Pancreas (tissue), 10 donors: ENCODE results near the gene BRME1. TPM values are rescaled to one million over a fixed set of nuclear protein-coding genes. Genes with fewer than 3 reads are reported as not detected.

Experiments
- ATAC-seq, 4 donors: fragments of 200-7000 bp; cut with Tn5 transposase; one replicate each; pipeline versions ENCODE4 v1.8.0 to v1.9.1; 2020; ENCODE audit warnings: mild to moderate bottlenecking in 4 of 4, moderate library complexity in 4 of 4
- DNase-seq, 6 donors: peaks; one replicate each; pipeline ENCODE4 v3.0.0-alpha.2; 2020
- FAIRE-seq: peaks from 2 replicates; lab custom pipeline; 2012; peaks lifted over from hg19 to GRCh38; lab: Jason Lieb, UNC
- H3K27ac ChIP-seq, 4 donors: fragments of 200-600 bp; sonication (generic); 1 replicate in 3 of 4; 2 replicates in 1 of 4; pipeline versions ENCODE4 v1.5.0 to v1.8.0; 2020
- H3K27me3 ChIP-seq, 4 donors: fragments of 200-600 bp; one replicate each; pipeline ENCODE4 v1.8.0; 2021
- H3K36me3 ChIP-seq, 3 donors: fragments of 200-600 bp; sonication (generic) in 1 of 3; one replicate each; pipeline versions ENCODE4 v1.5.0 to v1.8.0; 2020 to 2021
- H3K4me1 ChIP-seq, 3 donors: fragments of 200-600 bp; one replicate each; pipeline ENCODE4 v1.8.0; 2021
- H3K4me3 ChIP-seq, 4 donors: fragments of 200-600 bp; sonication (generic) in 2 of 4; one replicate each; pipeline versions ENCODE4 v1.5.0 to v1.8.0; 2020 to 2021
- H3K9me3 ChIP-seq, 4 donors: fragments of 200-600 bp; one replicate each; pipeline ENCODE4 v1.8.0; 2021
- WGBS, 2 donors: extraction: QIAGEN DNeasy Blood & Tissue Kit; methylation state at CpG; one replicate each; pipeline ENCODE4 v1.1.7; 2013; 5-methylcytosine and 5-hydroxymethylcytosine counted together
- intact Hi-C, 3 donors: fragments of 100-400 bp; cut with DNase I; formaldehyde crosslinking; loops; one replicate each; pipeline versions ENCODE4 v1.11.1 to v1.14.2; 2022
- polyA plus RNA-seq, 2 donors: library from polyadenylated mRNA; stranded (reverse); fragments of 200-250 nt; gene quantifications; one replicate each; pipeline ENCODE4 v1.2.3, GENCODE V29; 2013
- total RNA-seq, 6 donors: library from RNA; stranded (reverse); fragmentation: NEBNext Ultra II Directional in 4 of 6; extraction: Animal tissue kit (Norgen Biotek cat#: 25700) in 4 of 6; gene quantifications; one replicate each; pipeline versions ENCODE4 v1.2.1 to v1.2.4, GENCODE V29; 2021 to 2023
- TF ChIP-seq, protein P1 (sequence below), 4 donors: fragments of 200-600 bp; sonication (generic) in 3 of 4; IDR thresholded peaks; one replicate each; pipeline versions ENCODE4 v1.5.0 to v1.8.0; 2021; ENCODE audit warnings: antibody characterized with exemption in 4 of 4
- donor health status: healthy with polysubstance abuse.
- donor health status: DM: no; HTN: no; CAD: no; lungs with moderate emphysema.
- donor health status: DM: no; HTN: no; CAD: no.
- donor health status: control.
- donor health status: control.
- donor health status: Bipolar disorder and iron deficiency.
- donor health status: DM: yes; HTN: yes; CAD: no.
- donor health status: DM: no; HTN: no; CAD: no.
- donor health status: DM: no; HTN: no; CAD: no.
- donor health status: DM: yes; HTN: yes; CAD: no.

BRME1 gene
- total and polyA plus RNA-seq, 8 donors = 2.6 to 15.3 (median 4.3) TPM

DNA sequence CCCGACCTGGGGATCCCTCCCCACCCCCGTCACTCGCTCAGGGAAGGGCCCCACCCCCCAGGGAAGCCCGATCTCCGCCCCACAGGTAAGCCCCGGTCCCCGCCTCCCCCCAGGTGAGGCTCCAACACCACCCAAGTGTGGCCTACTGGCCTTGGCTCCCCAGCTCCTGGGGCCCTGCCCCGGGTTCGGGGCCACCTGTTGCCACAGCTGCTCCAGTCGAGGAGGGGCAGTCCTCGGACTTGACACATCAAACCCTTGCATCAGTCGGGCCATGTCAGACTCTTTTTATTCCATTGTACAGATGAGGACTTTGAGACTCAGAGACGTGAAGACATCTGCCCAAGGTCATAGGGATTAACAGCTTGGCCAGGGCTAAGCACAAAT is 596 bp upstream of the BRME1 start:
- DNase-seq (peak; percentile 66 to 86 (median 72)), FAIRE-seq (no peak), ATAC-seq (peak; percentile 58 to 77 (median 72))
- Histone ChIP-seq H3K4me1 (peaks cover 5 to 20% (median 15%) of the 10 kb centered on the region in 3 donors), H3K4me3 (peak overlapping the region; percentile 62 to 91 (median 82)), H3K36me3 (peaks cover 0 to 14% (median 0%) of the 10 kb centered on the region in 3 donors), H3K27me3 (no peaks in the 10 kb centered on the region), H3K9me3 (no peaks in the 10 kb centered on the region), H3K27ac (peak overlapping the region; percentile 69 to 80 (median 74))
- TF ChIP-seq, protein P1, sequence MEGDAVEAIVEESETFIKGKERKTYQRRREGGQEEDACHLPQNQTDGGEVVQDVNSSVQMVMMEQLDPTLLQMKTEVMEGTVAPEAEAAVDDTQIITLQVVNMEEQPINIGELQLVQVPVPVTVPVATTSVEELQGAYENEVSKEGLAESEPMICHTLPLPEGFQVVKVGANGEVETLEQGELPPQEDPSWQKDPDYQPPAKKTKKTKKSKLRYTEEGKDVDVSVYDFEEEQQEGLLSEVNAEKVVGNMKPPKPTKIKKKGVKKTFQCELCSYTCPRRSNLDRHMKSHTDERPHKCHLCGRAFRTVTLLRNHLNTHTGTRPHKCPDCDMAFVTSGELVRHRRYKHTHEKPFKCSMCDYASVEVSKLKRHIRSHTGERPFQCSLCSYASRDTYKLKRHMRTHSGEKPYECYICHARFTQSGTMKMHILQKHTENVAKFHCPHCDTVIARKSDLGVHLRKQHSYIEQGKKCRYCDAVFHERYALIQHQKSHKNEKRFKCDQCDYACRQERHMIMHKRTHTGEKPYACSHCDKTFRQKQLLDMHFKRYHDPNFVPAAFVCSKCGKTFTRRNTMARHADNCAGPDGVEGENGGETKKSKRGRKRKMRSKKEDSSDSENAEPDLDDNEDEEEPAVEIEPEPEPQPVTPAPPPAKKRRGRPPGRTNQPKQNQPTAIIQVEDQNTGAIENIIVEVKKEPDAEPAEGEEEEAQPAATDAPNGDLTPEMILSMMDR (IDR thresholded peaks at IDR 0.05) = no peak
- intact Hi-C loops = no loop called here
- 0 to 2% methylated on average over 9 to 13 of the region's 13 CpGs for WGBS, 2 donors

DNA sequence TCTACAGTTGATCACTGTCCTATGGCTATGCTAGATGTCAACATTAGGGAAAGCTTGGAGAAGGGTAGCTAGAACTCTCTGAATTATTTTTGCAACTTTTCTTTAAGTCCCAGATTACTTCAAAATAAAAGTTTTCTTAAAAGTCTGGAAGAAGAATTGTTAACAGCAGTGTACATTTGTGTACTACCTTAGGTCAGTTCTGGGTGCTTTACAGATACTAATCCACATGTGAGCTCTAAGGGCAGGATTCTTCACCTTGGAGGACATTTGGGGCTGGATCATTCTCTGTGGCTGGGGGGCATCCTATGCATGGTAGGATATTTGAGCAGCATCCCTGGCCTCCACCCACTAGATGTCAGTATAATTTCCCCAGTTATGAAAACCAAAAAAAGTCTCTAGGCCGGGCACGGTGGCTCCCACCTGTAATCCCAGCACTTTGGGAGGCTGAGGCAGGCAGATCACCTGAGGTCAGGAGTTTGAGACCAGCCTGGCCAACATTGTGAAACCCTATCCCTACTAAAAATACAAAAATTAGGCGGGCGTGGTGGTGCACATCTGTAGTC is 2.8 kb downstream of the BRME1 start:
- ATAC-seq = no peak
- FAIRE-seq = no peak
- WGBS, 2 donors = 70% methylated on average over 4 of the region's 4 CpGs
- H3K4me1 ChIP-seq = peaks cover 5 to 15% (median 13%) of the 10 kb centered on the region in 3 donors
- intact Hi-C loops = no loop called here
- H3K9me3 ChIP-seq = no peaks in the 10 kb centered on the region
- no peak overlapping the region for H3K4me3 ChIP-seq
- H3K27ac ChIP-seq = no peak overlapping the region
- no peaks in the 10 kb centered on the region for H3K27me3 ChIP-seq
- no peak for DNase-seq
- H3K36me3 ChIP-seq = no peaks in the 10 kb centered on the region
- TF ChIP-seq, protein P1 (IDR thresholded peaks at IDR 0.05) = peak in 2 of 4 donors; percentile 7

GRCh38 chr19:13899912-13900584 is 5.9 kb downstream of the BRME1 start:
- no peaks in the 10 kb centered on the region for H3K27me3 ChIP-seq
- peaks cover 0 to under 1% (median 0%) of the 10 kb centered on the region in 3 donors for H3K4me1 ChIP-seq
- DNase-seq (no peak), ATAC-seq (peak in 1 of 4 donors; percentile 49), FAIRE-seq (no peak)
- 63 to 67% methylated on average over 5 of the region's 5 CpGs for WGBS, 2 donors
- H3K27ac ChIP-seq = peak overlapping the region in 1 of 4 donors; percentile 11
- H3K36me3 ChIP-seq = no peaks in the 10 kb centered on the region
- intact Hi-C loops = no loop called here
- no peaks in the 10 kb centered on the region for H3K9me3 ChIP-seq
- TF ChIP-seq, protein P1 (IDR thresholded peaks at IDR 0.05) = no peak
- no peak overlapping the region for H3K4me3 ChIP-seq

GRCh38 chr19:13899393-13899792 is 6.5 kb downstream of the BRME1 start:
- DNase-seq = no peak
- Histone ChIP-seq H3K27ac (no peak overlapping the region), H3K9me3 (no peaks in the 10 kb centered on the region), H3K36me3 (no peaks in the 10 kb centered on the region), H3K4me1 (no peaks in the 10 kb centered on the region), H3K27me3 (no peaks in the 10 kb centered on the region), H3K4me3 (no peak overlapping the region)
- no peak for FAIRE-seq
- intact Hi-C loops = no loop called here
- TF ChIP-seq, protein P1 (IDR thresholded peaks at IDR 0.05) = no peak
- 49% methylated on average over 10 of the region's 10 CpGs for WGBS, 2 donors
- ATAC-seq = peak in 3 of 4 donors; percentile 14 to 37 (median 33)

DNA sequence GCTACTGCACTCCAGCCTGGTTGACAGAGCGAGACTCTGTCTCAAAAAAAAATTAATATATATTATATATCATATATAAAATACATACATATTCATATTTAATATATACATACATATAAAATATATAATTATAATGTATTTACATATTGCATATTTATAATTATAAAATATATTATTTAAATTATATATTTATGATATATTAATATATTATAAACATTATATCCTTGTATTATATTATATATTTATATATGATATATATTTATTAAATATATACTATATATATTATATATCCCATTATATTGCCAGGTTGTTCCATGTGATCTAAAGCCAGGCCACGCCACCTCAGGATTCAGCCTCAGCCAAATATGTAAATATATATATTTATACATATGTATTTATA is 9.7 kb downstream of the BRME1 start:
- H3K27me3 ChIP-seq = no peaks in the 10 kb centered on the region
- peak; percentile 97 for FAIRE-seq

More for the DNA sequence above, 9.7 kb downstream of the BRME1 start:
- Histone ChIP-seq H3K36me3 (no peaks in the 10 kb centered on the region), H3K27ac (no peak overlapping the region), H3K4me3 (no peak overlapping the region), H3K9me3 (no peaks in the 10 kb centered on the region), H3K4me1 (no peaks in the 10 kb centered on the region)
- DNase-seq (no peak), ATAC-seq (no peak)
- TF ChIP-seq, protein P1 (IDR thresholded peaks at IDR 0.05) = no peak
- WGBS, 2 donors = 99% methylated on average over 2 of the region's 2 CpGs
- intact Hi-C loops = no loop called here
